Esophagus muscularis mucosa (tissue), 4 donors: ENCODE data around the gene CSNK2A1. TPM values are rescaled to one million over a fixed set of nuclear protein-coding genes. Genes with fewer than 3 reads are reported as not detected.

ENCODE experiments used
- DNase-seq: peaks from one replicate; pipeline ENCODE4 v3.0.0-alpha.2; 2017; ENCODE audit errors: extremely low spot score
- H3K27ac ChIP-seq, 4 donors: fragments of 200-600 bp; sonication (generic); replicated peaks in 1 of 4; 1 replicate in 3 of 4; 2 replicates in 1 of 4; pipeline ENCODE4 v1.5.1; 2016 to 2019; ENCODE audit warnings: mild to moderate bottlenecking in 1 of 4
- H3K27me3 ChIP-seq, 4 donors: fragments of 200-600 bp; sonication (generic); one replicate each; pipeline versions ENCODE4 v1.5.1 to v1.6.0; 2016 to 2019
- H3K36me3 ChIP-seq, 4 donors: fragments of 200-600 bp; sonication (generic); one replicate each; pipeline ENCODE4 v1.5.1; 2016 to 2019
- H3K4me1 ChIP-seq, 4 donors: fragments of 200-600 bp; sonication (generic); one replicate each; pipeline ENCODE4 v1.5.1; 2016 to 2019
- H3K4me3 ChIP-seq, 4 donors: fragments of 200-600 bp; sonication (generic); 1 replicate in 2 of 4; 2 replicates in 2 of 4; pipeline ENCODE4 v1.5.1; 2016 to 2019; ENCODE audit warnings: mild to moderate bottlenecking in 4 of 4, moderate library complexity in 1 of 4
- H3K9me3 ChIP-seq, 4 donors: fragments of 200-600 bp; sonication (generic); 1 replicate in 3 of 4; 2 replicates in 1 of 4; pipeline ENCODE4 v1.5.1; 2016 to 2019
- EP300 ChIP-seq: sonication (generic); formaldehyde crosslinking; IDR thresholded peaks from one replicate; pipeline ENCODE4 v1.6.1; 2017; ENCODE audit warnings: antibody characterized with exemption
- POLR2A ChIP-seq: fragments of 450-650 bp; IDR thresholded peaks from one replicate; pipeline ENCODE4 v1.6.1; 2017; ENCODE audit warnings: antibody characterized with exemption, moderate library complexity, mild to moderate bottlenecking, low read depth
- POLR2AphosphoS5 ChIP-seq, 2 donors: sonication (generic); formaldehyde crosslinking; IDR thresholded peaks; one replicate each; pipeline ENCODE4 v1.6.1; 2017; ENCODE audit warnings: antibody characterized with exemption in 2 of 2
- WGBS: methylation state at CpG from one replicate; pipeline ENCODE4 v1.1.5; 2018; 5-methylcytosine and 5-hydroxymethylcytosine counted together
- intact Hi-C: fragments of 100-400 bp; cut with DNase I; formaldehyde crosslinking; loops from one replicate; pipeline ENCODE4 v1.15.1; 2023
- total RNA-seq, 4 donors: library from RNA; depleted of rRNA; stranded (reverse); fragments of >200 nt; gene quantifications; one replicate each; pipeline versions ENCODE4 v1.1.0 to v1.2.1, GENCODE V29; 2016
- TF ChIP-seq, protein P1 (sequence below), 3 experiments: fragments of 200-600 bp in 2 of 3; fragments of 450-650 bp in 1 of 3; sonication (generic) in 2 of 3; IDR thresholded peaks; one replicate each; pipeline ENCODE4 v1.5.1; 2017 to 2019; ENCODE audit warnings: antibody characterized with exemption in 3 of 3, mild to moderate bottlenecking in 2 of 3, moderate library complexity in 1 of 3

Gene CSNK2A1
- total RNA-seq, 4 donors from 2014 or later = 41.5 to 69.5 (median 53.6) TPM

DNA sequence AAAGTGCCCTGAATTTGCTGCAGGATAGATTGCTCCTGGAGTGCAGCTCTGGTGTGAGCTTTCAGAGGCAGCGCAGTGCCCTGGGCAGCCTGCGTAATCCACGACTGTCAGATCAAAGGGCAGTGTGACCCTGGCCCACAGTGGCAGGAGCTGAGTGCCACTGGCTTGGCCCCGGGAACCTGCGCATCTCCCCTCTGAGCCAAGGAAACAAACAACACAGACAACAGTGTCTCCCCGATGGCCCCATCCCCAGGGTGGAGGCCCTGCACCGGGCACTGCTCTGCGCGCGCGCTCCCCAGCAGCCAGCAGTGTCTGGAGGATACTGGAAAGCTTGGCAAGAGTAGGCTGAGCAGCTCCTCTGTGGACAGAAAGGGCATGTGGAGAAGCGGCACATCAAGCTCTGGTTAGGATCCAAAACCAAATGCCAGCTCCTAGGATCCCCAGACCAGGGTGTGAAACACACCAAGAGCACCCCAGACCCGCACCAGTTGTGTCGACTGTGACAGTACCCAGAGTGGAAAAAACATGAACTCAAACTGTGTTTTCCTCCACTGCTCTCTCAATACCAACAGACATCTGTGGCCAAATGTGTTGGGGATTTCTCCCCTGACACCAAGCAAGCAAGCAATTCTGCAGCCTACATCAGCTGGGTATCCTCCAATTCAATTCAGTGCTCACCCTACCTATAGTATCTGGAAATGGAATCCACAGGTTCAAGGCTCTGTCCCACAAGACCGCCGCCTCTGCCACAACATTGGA lies 108.8 kb downstream of the CSNK2A1 start:
- TF ChIP-seq POLR2A (no peak), POLR2AphosphoS5 (IDR thresholded peaks at IDR 0.05) (no peak), EP300 (no peak)
- TF ChIP-seq, protein P1, sequence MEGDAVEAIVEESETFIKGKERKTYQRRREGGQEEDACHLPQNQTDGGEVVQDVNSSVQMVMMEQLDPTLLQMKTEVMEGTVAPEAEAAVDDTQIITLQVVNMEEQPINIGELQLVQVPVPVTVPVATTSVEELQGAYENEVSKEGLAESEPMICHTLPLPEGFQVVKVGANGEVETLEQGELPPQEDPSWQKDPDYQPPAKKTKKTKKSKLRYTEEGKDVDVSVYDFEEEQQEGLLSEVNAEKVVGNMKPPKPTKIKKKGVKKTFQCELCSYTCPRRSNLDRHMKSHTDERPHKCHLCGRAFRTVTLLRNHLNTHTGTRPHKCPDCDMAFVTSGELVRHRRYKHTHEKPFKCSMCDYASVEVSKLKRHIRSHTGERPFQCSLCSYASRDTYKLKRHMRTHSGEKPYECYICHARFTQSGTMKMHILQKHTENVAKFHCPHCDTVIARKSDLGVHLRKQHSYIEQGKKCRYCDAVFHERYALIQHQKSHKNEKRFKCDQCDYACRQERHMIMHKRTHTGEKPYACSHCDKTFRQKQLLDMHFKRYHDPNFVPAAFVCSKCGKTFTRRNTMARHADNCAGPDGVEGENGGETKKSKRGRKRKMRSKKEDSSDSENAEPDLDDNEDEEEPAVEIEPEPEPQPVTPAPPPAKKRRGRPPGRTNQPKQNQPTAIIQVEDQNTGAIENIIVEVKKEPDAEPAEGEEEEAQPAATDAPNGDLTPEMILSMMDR (IDR thresholded peaks at IDR 0.05) = no peak
- peaks cover 62 to 94% (median 90%) of the 10 kb centered on the region in 4 donors for H3K36me3 ChIP-seq
- no peaks in the 10 kb centered on the region for H3K27me3 ChIP-seq
- intact Hi-C loops = no loop called here
- DNase-seq = no peak
- H3K9me3 ChIP-seq = no peaks in the 10 kb centered on the region
- no peak overlapping the region for H3K27ac ChIP-seq
- WGBS = 91% methylated on average over 10 of the region's 16 CpGs
- no peak overlapping the region for H3K4me3 ChIP-seq
- peaks cover 0 to 12% (median 7%) of the 10 kb centered on the region in 4 donors for H3K4me1 ChIP-seq

DNA sequence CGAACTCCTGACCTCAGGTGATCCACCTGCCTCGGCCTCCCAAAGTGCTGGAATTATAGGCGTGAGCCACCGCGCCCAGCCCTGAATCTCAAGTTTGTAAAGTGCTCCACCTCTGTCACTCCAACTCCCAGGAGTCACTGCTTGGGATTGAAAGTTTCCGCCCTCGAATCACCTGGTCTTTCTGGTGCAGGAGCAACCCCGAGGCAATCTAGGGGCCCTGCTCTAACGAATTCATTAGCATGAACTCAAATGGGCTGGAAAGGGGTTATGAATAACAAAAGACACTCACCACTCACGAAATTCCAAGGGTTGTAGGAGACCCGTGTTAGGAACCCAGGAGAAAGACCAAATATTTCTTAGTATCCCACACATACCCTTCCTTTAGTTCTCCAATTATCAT lies 109.4 kb downstream of the CSNK2A1 start:
- Histone ChIP-seq H3K9me3 (no peaks in the 10 kb centered on the region), H3K36me3 (peaks cover 56 to 94% (median 90%) of the 10 kb centered on the region in 4 donors), H3K4me1 (peaks cover 0 to 12% (median 7%) of the 10 kb centered on the region in 4 donors), H3K27me3 (no peaks in the 10 kb centered on the region), H3K27ac (no peak overlapping the region), H3K4me3 (no peak overlapping the region)
- 76% methylated on average over 11 of the region's 11 CpGs for WGBS
- no peak for DNase-seq
- intact Hi-C loops = no loop called here
- TF ChIP-seq, protein P1 (IDR thresholded peaks at IDR 0.05) = no peak
- no peak for TF ChIP-seq POLR2A
- TF ChIP-seq POLR2AphosphoS5 (IDR thresholded peaks at IDR 0.05) = no peak

DNA sequence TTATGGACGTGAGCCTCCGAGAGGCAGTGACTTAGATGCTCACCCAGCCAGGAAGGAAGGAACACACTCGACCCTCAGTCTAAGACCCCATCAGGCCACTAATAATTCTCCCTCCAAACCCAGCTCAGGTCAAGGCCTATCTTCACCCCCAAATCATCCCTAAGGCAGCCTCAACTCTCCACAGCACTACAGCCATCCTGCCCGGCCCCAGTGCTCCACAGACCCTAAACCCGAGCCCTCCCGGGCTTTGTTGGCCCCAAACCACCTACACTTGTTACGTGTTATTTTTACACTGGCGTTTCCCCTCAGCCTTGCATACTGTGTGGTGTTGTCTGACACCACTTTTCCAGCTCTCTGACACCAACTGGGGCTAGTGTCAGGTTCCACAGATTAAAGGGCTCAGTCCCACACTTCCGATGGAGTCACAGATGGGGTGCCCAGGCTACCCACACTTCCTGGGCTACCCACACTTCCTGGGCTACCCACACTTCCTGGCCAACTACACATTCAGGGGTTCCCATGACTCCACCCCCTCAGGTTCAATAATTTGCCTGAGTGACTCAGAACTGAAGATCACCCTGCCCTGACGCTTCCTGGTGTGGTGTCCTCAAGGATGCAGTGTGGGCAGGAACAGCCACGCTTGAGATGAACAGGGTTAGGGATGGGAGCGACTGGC lies 110.2 kb downstream of the CSNK2A1 start:
- Histone ChIP-seq H3K27ac (no peak overlapping the region), H3K9me3 (no peaks in the 10 kb centered on the region), H3K4me3 (no peak overlapping the region), H3K4me1 (peaks cover 0 to 10% (median 5%) of the 10 kb centered on the region in 4 donors), H3K36me3 (peaks cover 48 to 94% (median 90%) of the 10 kb centered on the region in 4 donors), H3K27me3 (no peaks in the 10 kb centered on the region)
- no peak for DNase-seq
- TF ChIP-seq POLR2AphosphoS5 (IDR thresholded peaks at IDR 0.05) (no peak), POLR2A (no peak), EP300 (no peak)
- TF ChIP-seq, protein P1 (IDR thresholded peaks at IDR 0.05) = no peak
- 68% methylated on average over 12 of the region's 12 CpGs for WGBS
- intact Hi-C loops = no loop called here

DNA sequence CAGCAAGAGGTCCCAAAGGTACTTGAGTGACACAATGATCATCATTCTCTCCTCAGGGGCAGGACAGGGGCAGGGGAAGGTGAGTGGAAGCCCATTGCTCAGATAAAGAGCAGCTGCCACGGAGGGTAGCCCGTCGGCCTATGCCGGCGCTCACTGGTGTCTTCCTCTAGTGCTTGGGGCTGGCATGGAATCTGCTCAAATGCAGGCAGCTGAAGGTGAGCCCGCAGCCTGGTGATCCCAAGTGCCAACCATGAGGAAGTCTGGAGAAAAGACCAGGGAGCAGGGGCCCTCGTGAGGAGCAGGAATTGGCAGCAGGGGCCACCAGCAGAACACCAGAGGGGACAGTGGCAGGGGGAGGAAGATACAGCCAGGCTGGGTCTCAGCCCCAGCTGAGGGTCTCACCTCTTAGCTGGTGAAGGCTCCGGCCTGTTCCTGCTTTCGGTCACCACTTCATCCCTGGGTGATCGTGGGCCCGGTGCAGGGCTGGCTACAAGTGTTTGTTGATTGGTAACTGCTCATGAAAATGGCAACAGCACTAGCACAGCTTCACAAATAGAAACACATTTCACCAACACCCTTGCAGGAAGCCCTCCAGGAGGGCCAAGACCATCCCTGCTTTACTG lies 110.8 kb downstream of the CSNK2A1 start:
- TF ChIP-seq POLR2A = no peak
- WGBS = 86% methylated on average over 7 of the region's 11 CpGs
- intact Hi-C loops = no loop called here
- no peak for DNase-seq
- peaks cover 42 to 94% (median 88%) of the 10 kb centered on the region in 4 donors for H3K36me3 ChIP-seq
- no peak overlapping the region for H3K27ac ChIP-seq
- no peaks in the 10 kb centered on the region for H3K9me3 ChIP-seq
- no peak overlapping the region for H3K4me3 ChIP-seq
- H3K4me1 ChIP-seq = peaks cover 0 to 10% (median under 1%) of the 10 kb centered on the region in 4 donors
- no peaks in the 10 kb centered on the region for H3K27me3 ChIP-seq

DNA sequence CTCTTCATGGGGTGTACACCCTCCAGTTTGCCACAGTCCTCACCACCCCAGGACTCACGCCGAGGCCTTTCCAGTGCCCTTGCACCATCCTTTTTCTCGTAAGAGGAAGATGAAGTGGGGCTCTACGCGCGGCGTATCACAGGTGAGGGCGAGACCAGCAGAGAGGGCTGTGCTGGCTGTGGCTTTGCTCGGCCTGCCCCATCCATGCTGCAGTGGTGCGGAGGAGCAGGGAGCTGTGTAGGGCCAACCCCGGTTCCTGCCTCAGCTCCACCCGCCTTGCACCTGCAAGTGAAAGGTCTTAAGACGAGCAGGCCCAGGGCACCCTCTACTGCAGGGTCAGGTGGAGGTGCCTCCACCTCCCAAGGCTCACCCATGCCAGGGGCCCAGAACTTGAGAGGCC lies 111.4 kb downstream of the CSNK2A1 start:
- H3K9me3 ChIP-seq = no peaks in the 10 kb centered on the region
- intact Hi-C loops = no loop called here
- DNase-seq = no peak
- no peak overlapping the region for H3K4me3 ChIP-seq
- peaks cover 39 to 94% (median 88%) of the 10 kb centered on the region in 4 donors for H3K36me3 ChIP-seq
- TF ChIP-seq, protein P1 (IDR thresholded peaks at IDR 0.05) = no peak
- TF ChIP-seq POLR2A (no peak), POLR2AphosphoS5 (IDR thresholded peaks at IDR 0.05) (no peak), EP300 (no peak)
- H3K27me3 ChIP-seq = no peaks in the 10 kb centered on the region
- 86% methylated on average over 13 of the region's 13 CpGs for WGBS
- no peak overlapping the region for H3K27ac ChIP-seq
- peaks cover 0 to 10% (median 0%) of the 10 kb centered on the region in 4 donors for H3K4me1 ChIP-seq
